Fibroblast of skin of abdomen (primary cell): ENCODE data around the gene PKDREJ.
"Not testable (repeated sequence)": the region's sequence is repeated elsewhere in the genome, so short reads cannot be mapped to it uniquely, and the experiment has no call there.

Source experiments
- DNase-seq: peaks from one replicate; pipeline ENCODE4 v3.0.0-alpha.2; 2013

Gene PKDREJ

DNA sequence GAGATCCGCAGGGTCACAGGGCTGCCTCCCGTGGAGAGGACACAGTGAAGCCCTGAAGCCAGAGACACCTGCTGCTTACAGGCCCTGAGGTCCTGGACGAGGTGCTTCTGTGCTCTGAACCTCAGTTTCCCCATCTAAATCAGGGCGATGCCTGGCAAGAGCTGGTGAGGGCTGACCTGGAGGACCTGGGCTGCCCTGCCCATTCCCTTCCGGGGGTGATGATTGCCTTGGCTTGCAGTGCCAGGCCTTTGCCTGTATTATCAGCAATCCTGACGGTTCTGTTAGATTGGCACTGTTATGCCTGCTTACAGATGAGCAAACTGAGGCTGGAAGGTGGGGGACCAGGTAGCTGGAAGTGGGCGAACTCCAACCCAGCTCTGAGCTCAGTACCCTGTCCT lies 25.7 kb upstream of the PKDREJ start:
- no peak for DNase-seq

DNA sequence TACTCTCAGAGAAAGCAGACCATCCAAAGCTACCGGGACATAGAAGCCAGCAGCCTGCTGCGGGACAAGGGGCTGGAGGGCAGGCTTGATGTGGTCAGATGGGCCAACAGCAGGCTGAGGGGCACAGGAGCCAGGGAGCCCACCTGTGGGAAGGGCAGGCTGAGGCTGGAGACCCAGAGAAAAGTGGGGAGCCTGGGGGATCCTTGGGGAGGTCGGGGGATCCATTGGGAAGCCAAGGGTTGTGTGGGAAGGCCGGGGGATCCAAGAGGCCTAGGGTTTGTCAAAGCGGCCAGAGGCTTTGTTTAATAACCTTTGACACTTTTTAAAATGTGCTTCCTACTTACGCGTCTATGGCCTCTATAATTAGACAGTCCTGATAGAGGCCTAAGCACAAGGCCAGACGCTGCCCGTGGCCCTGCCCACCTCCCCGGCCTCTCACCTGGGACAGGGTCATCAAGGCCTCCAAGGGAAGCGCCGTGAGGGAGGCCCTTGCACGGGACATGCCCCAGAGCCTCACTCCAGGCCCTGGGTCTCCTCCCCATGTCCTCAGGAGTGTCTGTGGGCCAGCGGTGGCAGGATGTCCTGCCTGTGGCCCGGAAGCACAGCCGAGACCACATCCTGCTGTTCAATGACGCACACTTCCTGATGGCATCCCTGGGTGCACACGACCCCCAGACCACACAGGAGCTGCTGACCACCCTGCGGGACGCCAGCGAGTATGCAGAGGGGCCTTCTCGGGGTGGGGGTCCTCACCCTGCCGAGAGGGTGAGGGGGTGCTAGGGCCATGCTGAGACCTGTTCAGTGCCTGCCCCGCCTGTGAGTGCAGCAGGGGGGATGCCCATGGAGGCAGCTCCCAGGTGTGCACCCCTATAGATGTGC lies 25.0 kb upstream of the PKDREJ start:
- no peak for DNase-seq

DNA sequence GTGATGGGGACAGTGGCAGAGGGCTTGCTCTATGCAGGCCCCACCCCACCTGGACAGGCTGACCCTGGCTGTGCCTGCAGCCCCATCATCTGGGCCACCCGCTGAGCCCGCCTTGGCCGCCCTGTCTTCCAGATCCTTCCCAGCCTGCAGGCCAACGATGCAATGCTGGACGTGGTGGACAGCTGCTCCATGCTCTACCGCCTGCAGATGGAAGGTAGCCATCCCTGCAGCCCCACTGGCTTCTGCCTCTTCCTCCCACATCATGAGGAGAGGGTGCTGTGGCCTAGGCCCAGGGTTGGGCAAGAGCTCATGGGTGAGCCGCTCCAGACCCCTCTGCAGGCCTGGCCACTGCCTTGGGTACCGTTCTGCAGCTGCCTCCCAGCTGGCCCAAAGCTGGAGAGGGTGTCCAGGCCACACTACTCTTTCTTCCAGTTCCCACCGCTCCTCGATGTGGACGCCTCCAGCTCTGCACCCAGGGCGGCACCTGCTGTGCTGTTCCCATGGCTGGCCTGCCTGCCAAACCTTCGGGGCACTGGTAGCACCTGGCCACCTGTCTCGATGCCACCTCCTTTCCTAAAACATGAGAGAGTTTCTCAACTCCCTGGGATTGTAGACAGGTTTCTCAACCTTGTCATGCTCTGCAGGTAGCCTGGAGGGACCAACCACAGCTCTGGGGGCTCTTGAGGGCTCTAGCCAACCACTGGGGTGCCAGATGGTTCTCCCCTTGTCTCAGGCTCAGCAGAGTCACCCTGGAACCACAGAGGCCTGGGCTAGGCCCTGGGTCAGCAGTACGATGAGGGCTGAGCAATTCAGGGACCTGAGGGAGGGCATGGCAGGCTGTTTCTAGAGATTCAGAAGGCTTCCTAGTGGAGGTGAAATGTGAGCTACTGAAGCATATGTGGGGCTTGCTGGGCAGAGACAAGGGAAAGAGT lies 24.1 kb upstream of the PKDREJ start:
- DNase-seq, result no peak

DNA sequence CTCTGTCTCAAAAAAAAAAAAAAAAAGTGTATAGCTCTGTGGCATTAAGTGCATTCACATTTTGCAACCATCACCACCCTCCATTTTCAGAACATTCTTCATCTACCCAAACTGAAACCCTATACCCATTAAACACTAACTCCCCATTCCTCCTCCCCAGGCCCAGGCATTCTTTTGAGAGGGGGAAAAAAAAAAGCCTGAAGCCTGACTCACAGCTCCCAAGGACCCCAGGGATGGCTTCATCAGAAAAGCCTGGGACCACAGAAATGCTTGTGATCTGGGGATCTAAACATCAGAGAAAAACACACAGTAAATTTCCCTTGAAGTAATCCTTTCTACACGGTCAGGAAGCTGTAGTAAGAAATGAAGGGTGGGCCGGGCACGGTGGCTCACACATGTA lies 22.9 kb upstream of the PKDREJ start:
- DNase-seq, result peak; percentile 54

DNA sequence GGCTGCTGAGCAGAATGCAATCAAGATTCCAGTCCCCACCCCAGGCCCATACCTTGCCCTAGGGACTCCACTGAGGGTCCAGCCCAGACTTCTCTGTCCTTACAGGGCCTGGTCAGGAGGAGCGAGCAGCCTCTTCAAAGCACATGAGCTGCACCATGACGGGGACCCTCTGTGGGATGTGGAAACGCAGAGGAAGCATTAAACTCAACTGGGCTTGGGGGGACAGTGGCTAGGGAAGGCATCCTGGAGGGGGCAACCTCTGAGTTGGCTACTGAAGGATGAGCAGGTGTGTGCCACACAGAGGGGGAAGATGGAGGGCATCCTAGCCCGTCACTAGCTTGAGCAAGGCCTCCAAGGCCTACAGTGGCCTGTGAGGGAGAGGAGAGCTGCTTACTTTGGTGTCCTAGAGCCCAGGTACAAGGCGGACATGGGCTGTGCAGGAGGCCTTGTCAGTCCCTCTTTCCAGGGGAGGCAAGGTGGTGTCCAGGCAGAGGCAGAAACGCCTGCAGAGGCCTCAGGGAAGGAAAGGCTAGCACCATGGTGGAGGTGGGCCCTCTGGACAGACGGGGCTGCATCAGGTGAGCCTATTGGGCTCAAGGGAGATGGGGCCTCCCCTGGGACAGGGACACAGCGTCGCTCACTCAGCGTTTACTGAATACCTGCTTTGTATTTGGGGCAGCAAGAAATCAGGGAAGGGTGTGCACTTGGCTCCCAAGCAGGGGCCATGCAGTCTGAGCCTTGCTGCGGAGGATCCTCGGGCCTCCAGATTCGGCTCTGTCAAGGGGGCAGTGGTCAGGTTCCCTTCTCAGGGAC lies 18.9 kb upstream of the PKDREJ start:
- no peak for DNase-seq

DNA sequence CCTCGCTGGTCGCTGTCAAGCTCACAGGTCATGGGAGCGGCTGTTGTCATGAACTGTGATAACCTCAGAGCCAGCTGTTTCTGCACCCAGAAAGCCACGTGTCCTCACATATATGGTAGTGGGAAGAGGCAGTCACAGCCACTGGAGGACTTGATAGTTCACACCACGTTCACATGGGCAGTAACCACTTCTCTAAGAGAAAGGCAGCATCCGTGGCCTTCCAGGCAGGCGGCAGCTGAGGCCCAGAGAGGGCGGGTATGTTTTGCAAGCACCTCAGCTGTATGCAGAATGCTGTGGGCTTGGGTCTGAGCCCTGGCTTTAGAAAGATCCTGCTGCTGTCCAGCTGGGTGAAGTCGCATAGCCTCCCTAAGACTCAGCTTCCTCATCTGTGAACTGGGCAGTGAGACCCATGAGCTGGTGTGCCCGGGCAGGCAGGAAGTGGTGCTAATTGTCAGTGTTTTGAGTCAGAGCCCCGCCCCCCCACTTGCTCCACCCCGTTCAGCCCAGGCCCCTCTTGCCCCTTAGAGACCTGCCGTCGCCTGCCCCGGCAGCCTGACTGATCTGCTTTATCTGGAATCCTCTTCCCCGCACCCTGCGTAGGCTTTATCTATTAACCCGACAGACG lies 18.0 kb upstream of the PKDREJ start:
- no peak for DNase-seq

DNA sequence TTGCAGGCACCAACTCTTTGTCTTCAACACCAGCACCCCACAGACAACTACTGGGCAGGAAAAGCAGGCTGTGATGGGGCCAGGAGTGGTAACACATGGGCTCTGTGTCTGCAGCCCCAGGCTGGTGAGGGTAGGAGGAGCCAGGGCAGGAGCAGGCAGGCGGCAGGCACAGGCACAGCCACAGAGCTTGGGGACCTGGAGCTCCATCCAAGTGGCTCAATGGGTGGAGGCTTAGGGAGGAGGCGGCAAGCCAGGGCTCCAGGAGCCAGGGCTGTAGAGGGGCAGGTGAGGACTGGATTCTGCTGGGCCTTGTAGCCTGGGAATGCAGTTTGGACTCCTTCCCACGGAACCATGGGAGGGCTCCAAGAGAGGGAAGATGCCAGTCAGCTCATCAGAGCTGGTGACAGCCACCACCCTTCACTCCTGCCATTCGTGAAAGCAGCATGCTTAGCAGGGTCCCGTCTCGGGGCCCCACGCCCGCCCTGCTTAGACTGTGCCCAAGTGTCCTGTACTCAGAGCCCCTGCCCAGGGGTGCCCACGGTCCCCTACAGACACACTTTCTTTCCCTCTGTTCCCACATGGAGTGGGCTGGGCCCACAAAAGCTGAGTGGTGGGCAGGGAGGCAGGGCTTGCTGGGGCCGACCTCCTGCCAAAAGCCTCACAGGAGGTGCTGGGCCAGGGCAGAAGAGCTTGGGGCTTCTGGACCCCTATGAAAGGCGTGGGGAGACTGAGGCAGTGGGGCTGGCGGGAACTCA lies 17.1 kb upstream of the PKDREJ start:
- DNase-seq, result no peak

DNA sequence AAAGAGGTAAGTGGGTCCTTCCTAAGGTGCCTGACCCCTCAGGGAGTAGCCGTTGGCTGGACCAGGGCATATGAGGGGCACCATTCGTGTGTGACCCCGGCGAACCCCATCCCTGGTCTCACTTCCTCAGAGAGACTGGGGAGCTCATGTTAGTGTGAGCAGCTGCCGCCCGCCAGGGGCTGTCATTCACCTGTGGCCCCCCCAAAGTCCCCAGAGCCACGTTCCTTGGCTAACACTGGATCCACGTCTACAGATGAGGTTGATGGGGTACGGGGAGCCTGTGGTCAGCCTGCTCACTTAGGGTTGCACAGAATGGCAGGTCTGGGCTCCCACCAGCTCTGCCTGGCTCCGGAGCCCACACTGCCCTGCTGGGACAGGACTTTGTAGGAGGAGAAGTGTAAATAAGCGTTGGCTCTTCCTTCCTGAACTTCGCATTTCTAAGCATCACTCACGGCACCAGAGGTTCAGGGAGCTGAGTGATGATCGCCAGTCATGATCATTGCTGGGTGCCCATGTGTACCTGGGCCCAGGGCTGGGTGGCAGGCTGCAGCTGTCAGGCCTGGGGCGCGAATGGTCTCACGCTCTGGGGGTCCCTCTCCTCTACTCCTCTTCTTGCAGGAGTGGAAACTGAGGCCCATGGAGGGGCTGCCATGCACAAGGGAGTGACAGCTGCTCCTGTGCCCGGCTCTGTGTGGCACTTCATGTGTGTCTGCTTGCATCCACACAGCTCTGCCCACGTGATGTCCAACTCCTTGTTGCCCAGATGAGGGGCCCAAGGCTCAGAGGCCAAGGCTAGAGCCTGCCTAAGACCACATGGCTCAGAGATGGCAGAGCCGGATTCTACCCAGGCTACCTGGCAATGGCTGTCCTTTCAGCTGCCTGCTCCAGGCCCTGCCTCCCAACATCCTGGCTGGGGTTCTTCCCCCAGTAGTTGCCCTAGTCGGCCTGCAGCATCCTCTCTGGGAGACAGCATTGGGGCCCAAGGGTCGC lies 15.8 kb upstream of the PKDREJ start:
- no peak for DNase-seq

DNA sequence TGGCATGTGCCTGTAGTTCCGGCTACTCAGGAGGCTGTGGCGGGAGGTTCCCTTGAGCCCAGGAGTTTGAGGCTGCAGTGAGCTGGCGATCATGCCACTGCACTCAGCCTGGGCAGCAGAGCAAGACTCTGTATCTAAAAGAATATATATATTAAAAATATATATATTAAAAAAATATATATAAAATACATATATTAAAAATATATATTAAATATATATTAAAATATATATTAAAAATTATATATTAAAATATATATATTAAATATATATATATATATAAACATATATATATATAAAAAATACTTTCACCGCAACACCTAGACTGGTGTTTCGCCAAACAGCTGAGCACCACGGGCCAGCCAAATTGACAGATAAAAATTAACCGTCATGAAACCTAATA lies 13.4 kb upstream of the PKDREJ start:
- no peak for DNase-seq

DNA sequence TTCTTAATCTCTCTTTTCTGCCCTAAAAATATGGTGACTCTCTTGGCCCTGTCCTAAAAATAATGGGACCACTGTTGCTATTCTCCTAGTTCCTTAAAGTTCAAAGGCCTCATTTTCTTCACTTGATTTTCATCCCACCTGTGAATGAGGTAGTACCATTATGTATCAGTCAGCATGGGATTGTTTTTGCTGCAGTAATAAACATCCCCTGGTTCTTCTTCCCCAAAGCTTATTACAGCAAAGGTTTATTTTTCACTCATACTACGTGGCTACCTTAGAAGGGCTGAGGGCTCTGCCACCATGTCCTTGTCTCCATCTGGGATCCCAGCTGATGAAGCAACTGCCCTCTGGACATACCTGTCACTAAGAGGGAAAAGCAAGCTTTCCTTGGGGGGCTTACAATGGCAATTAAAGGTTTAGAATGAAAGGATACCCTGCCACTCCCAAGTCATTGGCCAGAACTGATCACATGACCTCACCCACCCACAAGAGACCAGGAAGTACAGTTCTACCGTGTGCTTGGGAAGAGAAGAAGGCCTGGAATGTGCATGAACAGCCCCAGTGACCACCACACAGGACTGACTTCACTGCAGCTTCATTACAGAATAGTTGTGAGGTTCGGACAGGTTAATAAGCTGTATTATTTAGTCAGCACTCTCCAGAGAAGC lies 12.4 kb upstream of the PKDREJ start:
- DNase-seq, result no peak

DNA sequence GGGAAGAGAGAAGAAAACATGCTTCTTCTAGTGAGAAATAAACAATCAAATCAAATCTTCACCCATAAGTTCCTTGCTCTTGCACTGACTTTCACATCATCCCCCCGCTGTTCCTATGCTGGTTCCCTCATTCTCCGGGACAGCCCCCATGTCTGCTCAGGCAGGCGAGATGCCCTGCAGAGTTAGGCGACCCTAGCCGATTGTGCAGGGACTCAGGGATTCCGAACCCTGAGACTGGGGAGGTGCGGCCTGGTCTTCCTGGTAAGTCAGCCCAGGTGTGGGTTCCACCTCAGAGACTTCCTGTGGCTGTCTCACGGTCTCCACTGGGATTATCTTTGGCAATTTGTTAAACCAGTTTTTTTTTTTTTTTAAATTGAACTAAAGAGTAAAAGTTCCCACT lies 11.2 kb upstream of the PKDREJ start:
- DNase-seq, result no peak

DNA sequence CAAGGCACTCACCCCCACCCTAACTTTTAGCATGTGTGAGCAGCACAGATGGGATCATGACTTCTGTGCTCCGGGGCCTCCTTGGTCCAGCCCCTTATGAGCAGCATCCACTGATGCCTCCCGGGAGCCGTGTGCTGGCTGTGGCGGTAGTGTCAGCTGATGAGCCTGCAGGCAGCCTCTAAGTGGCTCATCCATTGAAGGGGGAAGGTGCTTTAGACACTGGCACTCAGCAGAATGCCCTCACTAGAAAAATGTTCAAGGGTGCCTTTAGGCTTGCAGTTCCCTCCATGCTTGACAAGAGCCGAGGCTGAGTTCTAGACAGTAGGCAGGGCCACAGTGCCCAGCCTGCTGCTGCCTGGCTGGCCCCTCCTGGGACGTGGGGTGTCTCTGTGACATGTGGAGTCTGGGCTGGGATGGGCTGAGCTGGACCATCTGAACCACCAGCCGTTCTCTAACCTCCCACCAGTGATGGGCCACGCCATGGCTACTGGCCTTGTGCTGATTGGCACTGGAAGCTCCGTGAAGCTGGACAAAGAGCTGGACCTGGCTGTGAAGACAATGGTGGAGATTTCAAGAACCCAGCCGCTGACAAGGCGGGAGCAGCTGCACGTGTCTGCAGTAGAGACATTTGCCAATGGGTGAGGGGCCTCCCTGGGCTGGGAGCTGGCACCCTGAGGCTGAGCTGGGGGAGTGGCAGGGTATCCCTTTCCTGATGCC lies 10.4 kb upstream of the PKDREJ start:
- DNase-seq, result no peak

DNA sequence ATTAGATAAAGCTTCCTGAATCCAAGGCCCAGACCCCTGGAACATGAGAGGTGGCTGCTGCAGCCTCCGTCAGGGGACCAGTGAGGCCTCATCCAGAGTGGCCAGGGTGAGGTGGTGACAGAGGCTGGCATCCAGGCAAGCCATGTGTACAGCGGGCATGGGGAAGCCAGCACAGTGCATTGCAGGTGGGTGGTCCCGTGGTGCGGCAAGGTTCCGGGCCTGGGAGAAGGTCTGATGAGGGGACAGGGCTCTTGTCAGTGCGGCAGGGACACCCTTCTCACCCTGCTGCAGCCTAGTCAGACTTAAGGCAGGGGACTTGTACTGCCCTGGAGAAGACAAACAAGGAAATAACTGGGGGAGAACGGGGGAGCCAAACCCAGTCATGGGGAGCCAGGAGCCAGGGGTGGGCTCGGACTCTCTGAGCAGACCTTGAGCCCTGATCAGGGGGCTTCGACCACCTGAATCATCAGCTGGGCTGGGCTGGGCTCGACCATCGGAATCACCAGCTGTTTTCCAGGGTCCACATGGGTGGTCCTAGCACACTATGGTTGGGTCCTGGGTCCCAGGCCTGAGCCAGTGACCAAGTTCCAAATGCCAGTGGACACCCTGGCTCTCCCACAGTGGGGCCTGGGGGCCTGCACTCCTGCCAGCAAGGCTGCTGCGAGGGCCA lies 9.8 kb upstream of the PKDREJ start:
- DNase-seq, result no peak

DNA sequence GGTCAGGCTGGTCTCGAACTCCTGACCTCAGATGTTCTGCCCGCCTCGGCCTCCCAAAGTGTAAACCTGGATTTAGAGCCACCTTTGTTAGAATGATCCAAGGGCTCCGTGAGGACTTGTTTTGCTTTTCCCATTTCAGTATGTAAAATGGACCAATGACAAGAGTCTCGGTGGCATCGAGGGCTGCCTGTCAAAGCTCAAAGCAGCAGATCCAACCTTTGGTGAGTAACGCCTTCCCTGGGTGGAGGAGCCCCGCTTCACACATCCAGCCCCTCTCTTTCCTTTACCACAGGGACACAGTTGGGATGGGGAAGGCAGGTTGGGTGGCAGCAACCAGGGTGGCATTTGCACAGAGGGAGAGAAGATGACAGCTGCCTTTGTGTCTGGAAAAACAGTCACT lies 9.1 kb upstream of the PKDREJ start:
- DNase-seq, result no peak

DNA sequence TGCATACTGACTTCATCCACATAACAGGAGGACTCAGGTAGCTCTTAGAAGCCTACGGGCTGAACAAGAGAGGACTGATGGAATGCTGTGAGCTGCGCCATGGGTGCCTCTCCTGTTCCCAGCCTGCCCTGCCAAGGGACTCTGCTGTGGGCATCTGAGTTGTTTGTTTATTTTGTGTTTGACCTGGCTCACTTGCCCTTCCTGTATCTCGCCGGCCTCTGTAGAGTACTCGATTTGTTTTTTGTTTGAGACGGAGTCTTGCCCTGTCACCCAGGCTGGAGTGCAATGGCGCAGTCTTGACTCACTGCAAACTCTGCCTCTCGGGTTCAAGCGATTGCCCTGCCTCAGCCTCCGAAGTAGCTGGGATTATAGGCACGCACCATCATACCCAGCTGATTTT lies 6.4 kb upstream of the PKDREJ start:
- DNase-seq, result no peak

DNA sequence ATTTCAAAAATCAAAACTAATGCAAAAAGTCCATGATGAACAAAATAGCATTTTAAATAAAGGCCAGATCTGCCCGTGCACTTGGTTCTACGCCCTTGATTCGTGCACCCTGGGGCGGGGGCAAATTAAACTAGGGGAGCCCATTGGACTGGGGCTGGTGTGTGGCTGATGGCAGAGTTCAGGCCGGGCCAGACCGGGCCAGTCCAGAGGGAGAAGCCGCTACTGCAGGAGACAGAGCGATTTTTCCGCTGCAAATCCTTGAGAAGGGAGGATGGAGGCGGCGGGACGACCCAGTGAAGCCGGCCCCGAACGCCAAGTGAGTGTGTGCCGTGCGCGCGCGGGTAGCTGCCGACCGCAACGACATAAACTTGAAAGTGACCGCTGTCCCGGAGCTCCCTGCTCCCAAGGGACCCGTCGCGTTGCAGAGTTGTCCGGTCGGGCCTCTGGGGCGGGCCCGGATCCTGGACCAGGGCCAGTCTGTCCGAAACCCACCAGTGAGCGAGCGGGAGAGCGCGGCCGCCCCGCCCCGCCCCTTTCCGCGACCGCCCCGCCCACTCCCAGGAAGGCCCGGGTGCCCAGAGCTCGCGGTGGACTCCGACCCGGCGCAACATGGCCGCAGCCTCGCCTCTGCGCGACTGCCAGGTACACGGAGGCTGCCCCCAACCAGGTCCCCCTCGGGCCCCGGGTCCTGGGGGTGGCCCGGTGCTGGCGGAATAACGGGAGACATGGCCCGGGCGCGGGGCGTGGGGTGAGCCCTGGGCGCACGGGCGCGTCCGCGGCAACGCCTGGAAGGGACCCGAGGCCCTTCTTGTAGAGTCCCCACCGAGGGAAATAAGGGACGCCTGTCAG lies 4.5 kb upstream of the PKDREJ start, which contains the start of gene TTC38:
Gene TTC38, plus strand, starts transcription at position 578 of the 849 bp plus-strand sequence. Its CDS starts 32 bp downstream, at position 610.
- DNase-seq, result peak; percentile 77

DNA sequence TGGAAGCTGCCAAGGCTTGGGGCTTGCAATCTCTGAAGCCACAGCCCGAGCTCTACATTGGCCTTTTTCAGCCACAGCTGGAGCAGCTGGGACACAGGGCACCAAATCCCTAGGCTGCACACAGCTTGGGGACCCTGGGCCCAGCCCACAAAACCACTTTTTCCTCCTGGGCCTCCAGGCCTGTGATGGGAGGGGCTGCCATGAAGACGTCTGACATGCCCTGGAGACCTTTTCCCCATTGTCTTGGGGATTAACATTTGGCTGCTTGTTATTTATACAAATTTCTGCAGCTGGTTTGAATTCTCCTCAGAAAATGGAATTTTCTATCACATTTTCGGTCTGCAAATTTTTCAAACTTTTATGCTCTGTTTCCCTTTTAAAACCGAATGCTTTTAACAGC lies 2.5 kb upstream of the PKDREJ start:
- not testable (repeated sequence) for DNase-seq
